Activated CD4-positive, alpha-beta T cell treated with anti-CD3 and anti-CD28 coated beads for 4 hours (primary cell): ENCODE data around the gene ZP4.

Experiments used
- DNase-seq, 2 donors: peaks; one replicate each; pipeline ENCODE4 v3.0.0-alpha.2; 2020

Gene ZP4

DNA sequence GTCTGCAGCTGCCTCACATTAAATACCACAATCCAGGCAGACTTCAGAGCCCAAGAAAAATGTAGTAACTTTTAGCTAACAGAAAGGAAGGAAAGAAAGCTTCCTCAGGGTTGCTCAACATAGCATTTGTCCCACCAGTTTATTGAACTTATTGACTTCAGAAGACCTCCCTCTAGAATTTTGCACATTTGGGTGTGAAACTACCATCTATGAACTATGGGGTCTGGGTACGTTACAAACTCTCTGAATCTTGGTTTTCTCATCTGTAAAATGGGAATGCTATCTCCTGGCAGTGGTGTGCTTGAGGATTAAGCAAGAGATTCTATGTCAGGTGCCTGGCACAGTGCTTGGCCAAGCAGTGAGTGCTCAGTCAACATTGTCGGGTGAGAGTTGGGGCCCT, at the start of gene ZP4:
Gene ZP4, minus strand, starts transcription at position 101 of the 400 bp plus-strand sequence. CDS start 287 bp downstream, outside the sequence.
- no peak for DNase-seq

DNA sequence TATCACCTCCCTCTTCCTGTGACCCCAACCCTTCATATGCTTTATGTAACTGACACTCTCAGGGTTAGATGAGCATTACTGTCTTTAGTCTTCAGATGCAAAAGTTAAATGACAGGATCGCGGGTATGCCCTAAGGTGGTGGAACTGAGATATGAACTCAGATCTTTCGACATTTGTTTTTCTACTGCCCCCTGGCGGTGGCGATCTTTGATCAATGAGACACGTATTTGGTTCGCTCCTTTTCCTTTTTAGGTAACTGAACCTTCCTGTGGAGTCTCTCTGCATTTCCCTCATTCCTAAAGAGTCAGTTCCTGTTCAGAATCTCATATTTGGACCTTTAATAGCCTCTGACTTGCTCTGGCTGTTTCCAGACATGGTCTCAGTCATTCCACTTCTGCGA, 47.8 kb upstream of the ZP4 start:
- DNase-seq, result no peak

DNA sequence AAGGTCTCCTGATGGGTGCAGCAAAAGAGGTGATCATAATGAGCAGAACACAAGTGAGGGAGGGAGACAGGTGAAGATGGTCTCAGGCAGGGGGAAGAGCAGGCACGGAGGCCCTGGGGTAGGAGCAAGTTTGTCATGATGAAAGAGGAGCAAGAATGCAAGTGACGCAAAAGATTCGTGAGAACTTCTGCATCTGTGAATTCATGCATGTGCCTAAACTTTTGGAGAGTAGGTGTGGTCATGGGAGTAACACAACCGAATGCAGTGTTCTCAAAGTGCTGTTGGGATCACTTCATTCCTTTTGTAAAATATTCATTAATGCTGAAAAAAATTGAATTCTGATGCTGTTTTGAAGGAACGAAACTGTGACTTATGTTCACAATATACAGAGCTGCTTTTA, 47.3 kb upstream of the ZP4 start:
- DNase-seq, result no peak

GRCh38 chr1:237932816-237933215, 42.1 kb upstream of the ZP4 start:
- DNase-seq, result no peak

- no peak for DNase-seq
Measured at GRCh38 chr1:237931581-237931980, 40.9 kb upstream of the ZP4 start.

- no peak for DNase-seq
Measured at GRCh38 chr1:237927198-237927597, 36.5 kb upstream of the ZP4 start.

GRCh38 chr1:237921306-237921705, 30.6 kb upstream of the ZP4 start:
- DNase-seq, result no peak

GRCh38 chr1:237913345-237913744, 22.6 kb upstream of the ZP4 start:
- DNase-seq, result no peak

GRCh38 chr1:237911911-237912310, 21.2 kb upstream of the ZP4 start:
- DNase-seq, result no peak

GRCh38 chr1:237910834-237911233, 20.1 kb upstream of the ZP4 start:
- no peak for DNase-seq

DNA sequence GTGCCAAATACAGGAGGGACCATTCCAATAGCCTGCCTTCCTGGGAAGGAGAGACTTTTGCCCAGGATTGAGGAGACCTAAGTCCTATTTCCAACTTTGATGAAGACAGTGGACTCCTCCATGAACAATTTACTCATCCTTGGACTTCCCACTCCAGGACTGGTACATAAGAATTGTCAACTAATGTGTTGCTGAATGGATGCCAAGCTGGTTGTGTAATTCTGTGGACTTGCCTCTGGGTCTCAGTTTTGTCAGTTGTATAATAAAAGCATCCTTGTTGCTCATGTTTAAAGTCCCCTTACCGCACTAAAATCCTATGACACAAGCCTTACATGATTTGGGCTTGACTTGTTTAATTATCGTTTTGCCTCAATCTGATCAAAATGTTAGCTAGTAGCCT, 13.2 kb upstream of the ZP4 start:
- DNase-seq, result no peak

DNA sequence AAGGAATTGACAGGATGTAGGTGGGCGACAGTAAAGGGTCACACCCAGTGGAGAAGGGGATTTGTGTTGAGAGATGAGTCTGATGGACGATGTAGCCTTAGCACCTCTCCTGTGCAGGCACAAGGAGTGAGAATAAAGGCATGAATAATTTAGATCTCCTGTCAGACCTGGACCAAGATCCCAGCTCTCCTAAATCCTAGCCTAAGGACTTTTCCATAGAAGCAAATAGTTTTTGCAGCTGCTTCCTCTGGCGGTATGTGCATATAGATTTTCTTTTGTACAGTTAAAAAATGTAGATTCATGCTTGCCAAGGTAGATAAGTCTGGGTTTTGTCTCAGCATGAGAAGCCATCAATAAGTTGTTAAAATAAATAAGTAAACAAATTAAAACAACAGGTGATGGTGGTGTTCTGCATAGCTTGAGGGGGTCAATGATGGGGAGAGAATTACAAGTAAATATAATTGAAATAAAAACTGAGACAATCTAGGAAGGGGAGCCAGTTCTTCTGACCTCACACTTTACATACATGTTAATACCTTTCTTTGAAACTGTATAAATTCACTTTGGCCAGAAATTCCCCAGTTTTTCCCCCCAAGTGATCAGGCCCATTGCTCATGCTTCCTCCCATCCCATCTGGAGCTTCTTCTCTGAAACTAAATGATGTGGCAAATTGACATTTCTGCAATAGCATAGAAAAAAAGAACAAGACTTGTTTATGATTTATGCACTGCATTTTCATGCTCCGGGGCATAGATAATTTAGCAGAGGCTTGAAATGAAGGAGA, 12.4 kb upstream of the ZP4 start:
- no peak for DNase-seq

DNA sequence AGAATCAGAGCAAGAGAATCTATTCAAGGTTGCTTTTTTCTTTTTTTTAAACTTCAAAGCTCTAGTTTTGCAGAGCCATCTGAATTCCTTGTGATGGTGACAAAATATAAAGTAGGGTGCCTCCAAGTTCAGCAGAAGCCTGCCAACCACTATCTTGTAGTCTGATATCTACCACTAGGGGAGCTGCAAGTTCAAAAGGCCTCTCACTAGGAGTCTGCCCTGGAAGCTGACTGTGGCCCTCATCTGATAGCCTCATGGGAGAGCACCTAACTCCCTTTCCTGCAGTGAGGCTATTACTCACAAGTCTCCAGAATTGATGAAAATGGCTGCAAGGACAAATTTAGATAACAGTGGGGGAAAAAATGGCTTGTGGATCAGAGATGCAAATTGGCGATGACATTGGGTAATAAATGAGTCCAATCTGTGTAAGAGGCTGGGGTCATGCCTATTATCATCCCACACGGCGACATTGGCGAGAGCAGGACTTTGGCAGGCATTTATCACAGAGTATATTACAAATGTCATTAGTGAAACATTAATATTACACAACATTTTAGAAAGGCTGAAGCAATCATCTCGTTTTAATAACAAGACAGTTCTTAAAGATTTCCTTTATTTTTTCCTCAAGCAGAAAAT, 10.7 kb upstream of the ZP4 start:
- no peak for DNase-seq

DNA sequence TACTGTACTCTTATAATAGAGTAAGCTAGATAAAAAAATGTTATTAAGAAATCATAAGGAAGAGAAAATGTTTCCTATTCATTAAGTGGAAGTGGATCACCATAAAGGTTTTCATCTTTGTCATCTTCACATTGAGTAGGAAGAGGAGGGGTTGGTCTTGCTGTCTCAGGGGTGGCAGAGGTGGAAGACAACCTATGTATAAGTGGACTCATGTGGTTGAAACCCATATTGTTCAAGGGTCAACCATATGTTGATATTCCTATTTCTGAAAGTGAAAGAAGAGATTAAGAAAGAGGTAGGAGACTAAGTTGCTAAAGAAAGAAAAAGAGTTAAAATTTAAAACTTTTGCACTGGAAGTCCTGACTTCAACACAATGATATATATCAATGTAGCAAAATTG, 4.9 kb upstream of the ZP4 start:
- no peak for DNase-seq

DNA sequence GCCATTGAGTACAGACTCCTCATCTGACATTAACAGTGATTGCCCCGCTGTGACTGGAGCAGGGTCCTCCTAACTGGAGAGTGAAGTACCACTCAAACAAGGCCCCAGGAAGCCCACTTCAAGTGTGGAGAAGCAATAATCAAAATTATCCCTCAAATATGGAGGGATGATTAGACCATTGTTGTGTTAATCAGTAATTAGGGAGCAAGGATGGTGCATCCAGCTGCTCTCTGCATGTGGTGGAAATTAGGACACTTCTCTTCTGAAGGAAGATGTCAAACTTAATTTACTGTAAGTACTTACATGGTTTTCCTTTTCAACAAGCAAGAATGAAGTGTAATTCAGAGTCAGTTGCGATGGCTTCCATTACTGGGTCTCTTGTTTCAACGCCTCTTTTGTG, 3.4 kb upstream of the ZP4 start:
- DNase-seq, result no peak

GRCh38 chr1:237891979-237892378, 1.3 kb upstream of the ZP4 start:
- no peak for DNase-seq

- DNase-seq, result no peak
Measured at GRCh38 chr1:237891266-237891665, 544 bp upstream of the ZP4 start.

DNA sequence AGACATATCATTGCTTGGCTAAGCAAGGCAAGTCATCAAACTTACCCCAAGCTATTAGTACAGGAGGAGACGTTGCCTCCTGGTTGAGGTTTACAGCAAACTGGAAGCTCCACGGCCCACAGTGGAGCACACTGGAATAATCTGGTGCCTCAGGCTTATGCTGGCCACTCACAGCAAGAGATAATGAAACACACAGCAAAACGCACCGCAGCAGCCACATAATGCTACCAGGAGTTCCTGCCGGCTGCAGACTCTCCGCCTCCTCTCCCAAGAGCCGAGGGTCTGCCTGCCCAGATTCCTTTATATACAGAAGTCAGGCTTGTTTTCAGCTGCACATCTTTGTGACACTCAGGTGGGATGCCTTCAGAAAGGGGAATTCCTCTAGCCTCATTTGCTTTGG, 306 bp downstream of the ZP4 start:
- no peak for DNase-seq

DNA sequence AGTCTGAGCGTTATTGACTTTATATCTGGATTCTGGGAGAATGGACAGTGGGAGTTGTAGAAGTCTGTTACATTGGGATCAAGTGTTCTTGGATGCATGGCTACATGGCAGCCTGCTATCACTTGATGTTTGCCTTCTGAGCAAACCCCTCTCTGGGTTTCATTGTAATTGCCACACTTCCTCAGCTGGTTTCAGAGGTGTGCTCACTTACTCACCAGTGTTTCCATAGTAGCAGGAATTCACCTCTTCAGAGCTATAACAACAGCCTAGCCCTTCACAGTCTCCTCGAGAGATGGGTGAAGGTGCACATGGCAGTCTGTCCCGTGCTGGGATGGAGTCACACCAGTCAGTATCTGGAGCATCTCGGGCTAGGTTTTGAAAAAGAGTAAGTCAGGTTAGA, 2.6 kb downstream of the ZP4 start:
- DNase-seq, result no peak

DNA sequence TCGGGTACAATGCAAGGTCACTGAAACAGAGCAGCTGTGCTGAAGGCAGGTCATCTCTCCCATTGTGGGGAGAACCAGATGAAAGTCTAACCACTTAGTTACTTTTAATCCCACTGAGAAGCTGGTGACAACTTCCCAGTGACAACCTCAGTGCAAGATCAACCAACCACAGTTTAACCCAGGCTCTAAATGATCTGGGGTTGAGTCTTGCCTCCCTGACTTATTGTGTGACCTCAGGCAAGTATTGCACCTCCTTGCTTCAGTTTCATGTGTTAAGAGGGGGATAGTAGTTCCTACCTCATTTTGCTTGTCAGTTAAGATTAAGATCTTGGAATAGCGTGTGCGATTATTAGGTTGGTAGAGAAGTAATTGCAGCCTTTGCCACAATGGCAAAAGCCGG, 3.2 kb downstream of the ZP4 start:
- no peak for DNase-seq

GRCh38 chr1:237884237-237884636, 6.5 kb downstream of the ZP4 start:
- no peak for DNase-seq

GRCh38 chr1:237879195-237879594, 11.5 kb downstream of the ZP4 start:
- no peak for DNase-seq

DNA sequence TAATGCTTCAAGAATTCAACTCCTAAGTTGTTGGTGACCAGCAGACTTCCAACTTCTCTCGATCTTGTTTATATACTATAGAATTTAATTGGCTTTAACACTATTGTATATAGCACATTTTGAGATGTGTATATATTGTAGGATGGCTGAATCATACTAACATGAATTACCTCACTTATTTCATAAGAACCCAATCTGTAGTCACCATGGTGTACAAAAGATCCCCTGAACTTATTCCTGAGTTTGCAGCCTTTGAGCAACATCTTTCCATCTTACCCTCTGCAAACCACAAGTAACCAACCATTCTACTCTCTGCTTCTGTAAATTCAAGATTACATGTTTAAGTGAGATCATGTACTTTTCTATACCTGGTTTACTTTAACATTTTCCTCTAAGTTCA, 12.3 kb downstream of the ZP4 start:
- no peak for DNase-seq

- no peak for DNase-seq
Measured at GRCh38 chr1:237877631-237878030, 13.1 kb downstream of the ZP4 start.

DNA sequence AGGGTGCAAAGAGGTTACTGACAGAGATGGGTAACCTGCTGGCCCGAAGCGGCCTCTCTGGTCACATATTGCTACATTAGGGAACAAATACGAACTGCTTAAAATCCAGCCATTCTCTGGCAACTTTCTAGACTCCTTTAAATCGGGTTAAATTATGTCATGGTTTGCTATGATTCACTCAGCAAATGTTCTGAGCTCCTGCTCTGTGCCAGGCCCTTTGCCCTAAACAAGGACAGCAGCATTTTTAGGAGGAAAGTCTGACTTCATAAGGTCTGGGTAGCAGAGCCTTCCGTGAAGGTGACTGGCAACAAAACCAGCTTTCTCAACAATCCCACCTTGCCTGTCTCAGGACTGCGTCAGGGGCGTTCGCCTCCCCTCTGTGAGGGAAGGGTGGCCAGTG, 15.4 kb downstream of the ZP4 start:
- DNase-seq, result no peak
